Measurements from ENCODE around the gene FBXW8.
A peak's percentile ranks its signal among the peaks of the same experiment; 100 is the strongest.

The FBXW8 gene

GRCh38 chr12:117073611-117074010 lies 162.9 kb downstream of the FBXW8 start:
- H3K27ac ChIP-seq = peak overlapping the region; percentile 39; the same call in 1 of the 2 replicates
- H3K27me3 ChIP-seq = no peaks in the 10 kb centered on the region

GRCh38 chr12:117076410-117077372 lies 165.9 kb downstream of the FBXW8 start:
- Histone ChIP-seq H3K4me1 (peaks cover 76% of the 10 kb centered on the region), H3K9me3 (no peaks in the 10 kb centered on the region), H3K4me3 (no peak overlapping the region), H3K27me3 (no peaks in the 10 kb centered on the region), H4K20me1 (no peaks in the 10 kb centered on the region), H3K4me2 (peak overlapping the region; percentile 62), H3K9ac (peak overlapping the region; percentile 25; the same call in 1 of the 2 replicates), H3K36me3 (peaks cover 14% of the 10 kb centered on the region; the same call in 1 of the 2 replicates), H3K27ac (peak overlapping the region; percentile 75)
- TF ChIP-seq Cebpa-rat (IDR thresholded peaks at IDR 0.05) = no peak

More at GRCh38 chr12:117073611-117074010, 162.9 kb downstream of the FBXW8 start:
- Histone ChIP-seq H3K36me3 (peaks cover 17% of the 10 kb centered on the region; the same call in 1 of the 2 replicates), H3K4me3 (no peak overlapping the region), H3K4me2 (peak overlapping the region; percentile 25; the same call in 1 of the 2 replicates), H3K9ac (no peak overlapping the region), H3K4me1 (peaks cover 97% of the 10 kb centered on the region), H3K9me3 (no peaks in the 10 kb centered on the region), H4K20me1 (no peaks in the 10 kb centered on the region)
- no peak for TF ChIP-seq Cebpa-rat (IDR thresholded peaks at IDR 0.05)

DNA sequence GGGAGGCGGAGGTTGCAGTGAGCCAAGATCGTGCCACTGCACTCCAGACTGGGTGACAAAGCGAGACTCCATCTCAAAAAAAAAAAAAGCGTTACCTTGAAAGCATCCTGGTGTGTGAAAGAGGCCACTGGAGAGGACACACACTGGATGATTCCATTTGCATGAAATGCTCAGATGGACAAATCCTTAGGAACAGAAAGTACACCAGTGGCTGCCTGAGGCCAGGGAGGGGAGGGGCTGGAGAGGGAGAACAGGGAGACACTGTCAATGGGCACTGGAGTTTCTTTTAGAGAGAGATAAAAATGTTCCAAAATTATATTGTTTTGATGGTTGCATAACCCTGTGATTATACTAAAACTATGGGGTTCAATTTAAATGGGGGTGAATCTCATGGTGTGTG lies 168.7 kb downstream of the FBXW8 start:
- Histone ChIP-seq H3K4me3 (no peak overlapping the region), H4K20me1 (no peaks in the 10 kb centered on the region), H3K27ac (no peak overlapping the region), H3K27me3 (no peaks in the 10 kb centered on the region), H3K9ac (no peak overlapping the region), H3K36me3 (0 out of 2 replicates have a peak, but pooled peaks cover 8% of the 10 kb centered on the region), H3K4me2 (no peak overlapping the region), H3K4me1 (peaks cover 60% of the 10 kb centered on the region), H3K9me3 (peaks cover 6% of the 10 kb centered on the region; the same call in 1 of the 2 replicates)
- TF ChIP-seq Cebpa-rat (IDR thresholded peaks at IDR 0.05) = no peak

GRCh38 chr12:117080661-117081144 lies 170.0 kb downstream of the FBXW8 start:
- Histone ChIP-seq H3K4me1 (peaks cover 61% of the 10 kb centered on the region), H3K27me3 (no peaks in the 10 kb centered on the region), H3K9me3 (peaks cover 6% of the 10 kb centered on the region; the same call in 1 of the 2 replicates), H4K20me1 (peaks cover 11% of the 10 kb centered on the region; the same call in 1 of the 2 replicates), H3K9ac (no peak overlapping the region), H3K36me3 (0 out of 2 replicates have a peak, but pooled peaks cover 8% of the 10 kb centered on the region), H3K27ac (no peak overlapping the region), H3K4me2 (no peak overlapping the region), H3K4me3 (no peak overlapping the region)
- TF ChIP-seq Cebpa-rat (IDR thresholded peaks at IDR 0.05) = no peak
